MM.1S (cell line): Measurements from ENCODE around the gene NTM.

Experiments
- DNase-seq: peaks from one replicate; pipeline ENCODE4 v3.0.0-alpha.2; 2015
- H2AFZ ChIP-seq: fragments of 300-600 bp; sonication (generic); 2 replicates; pipeline ENCODE4 v1.6.0; 2016; ENCODE audit warnings: antibody characterized with exemption, low read length
- H3F3A ChIP-seq: fragments of 300-600 bp; sonication (generic); 2 replicates; pipeline ENCODE4 v1.6.1; 2016; ENCODE audit warnings: mild to moderate bottlenecking, antibody characterized with exemption, low read length, moderate library complexity, mixed read lengths; ENCODE audit not compliant: insufficient read depth
- H3K27ac ChIP-seq: fragments of 300-600 bp; sonication (generic); 2 replicates; pipeline ENCODE4 v1.5.1; 2016; ENCODE audit warnings: mild to moderate bottlenecking, low read length
- H3K27me3 ChIP-seq: fragments of 300-600 bp; sonication (generic); replicated peaks from 2 replicates; pipeline ENCODE4 v1.6.0; 2016; ENCODE audit warnings: low read length; ENCODE audit not compliant: insufficient read depth
- H3K36me3 ChIP-seq: fragments of 300-600 bp; sonication (generic); replicated peaks from 2 replicates; pipeline ENCODE4 v1.6.1; 2016; ENCODE audit warnings: mild to moderate bottlenecking, low read length, mixed read lengths; ENCODE audit not compliant: insufficient read depth
- H3K4me1 ChIP-seq: fragments of 300-600 bp; sonication (generic); 2 replicates; pipeline ENCODE4 v1.6.1; 2016; ENCODE audit warnings: low read length, mixed read lengths
- H3K4me2 ChIP-seq: fragments of 300-600 bp; sonication (generic); 2 replicates; pipeline ENCODE4 v1.6.0; 2016; ENCODE audit warnings: low read depth, low read length
- H3K4me3 ChIP-seq: fragments of 300-600 bp; sonication (generic); 2 replicates; pipeline ENCODE4 v1.5.1; 2016; ENCODE audit warnings: low read length, mixed read lengths
- H3K79me2 ChIP-seq: fragments of 300-600 bp; sonication (generic); 2 replicates; pipeline ENCODE4 v1.6.1; 2016; ENCODE audit warnings: mixed run types, low read length, mixed read lengths
- H3K9ac ChIP-seq: fragments of 300-600 bp; sonication (generic); 2 replicates; pipeline ENCODE4 v1.6.1; 2016; ENCODE audit warnings: low read length, mixed read lengths
- H3K9me2 ChIP-seq: fragments of 300-600 bp; sonication (generic); replicated peaks from 2 replicates; pipeline ENCODE4 v1.6.1; 2016; ENCODE audit warnings: mild to moderate bottlenecking, low read length, mixed read lengths; ENCODE audit not compliant: insufficient read depth
- H3K9me3 ChIP-seq: fragments of 300-600 bp; sonication (generic); replicated peaks from 2 replicates; pipeline ENCODE4 v1.6.1; 2016; ENCODE audit warnings: mild to moderate bottlenecking, low read length, mixed read lengths; ENCODE audit not compliant: insufficient read depth
- H4K20me1 ChIP-seq: fragments of 300-600 bp; sonication (generic); 2 replicates; pipeline ENCODE4 v1.6.1; 2016; ENCODE audit warnings: mild to moderate bottlenecking, low read length, moderate library complexity, mixed read lengths; ENCODE audit not compliant: insufficient read depth
- EZH2 ChIP-seq: fragments of 300-600 bp; sonication (generic); optimal IDR thresholded peaks from 2 replicates; pipeline ENCODE3; 2017; ENCODE audit warnings: low read depth, mild to moderate bottlenecking, antibody characterized with exemption, low read length, mixed read lengths
- EZH2phosphoT487 ChIP-seq: fragments of 300-600 bp; sonication (generic); IDR thresholded peaks from 2 replicates; pipeline ENCODE4 v1.6.1; 2018; ENCODE audit warnings: antibody characterized with exemption, low read length
- TF ChIP-seq, protein P1 (sequence below): fragments of 300-600 bp; sonication (generic); IDR thresholded peaks from 2 replicates; pipeline ENCODE4 v1.5.1; 2016; ENCODE audit warnings: antibody characterized with exemption, low read length, mixed read lengths

Gene NTM

GRCh38 chr11:132142554-132142953, 772.1 kb downstream of the NTM start:
- no peak overlapping the region for H3K27ac ChIP-seq
- H3K4me2 ChIP-seq = no peak overlapping the region
- no peak overlapping the region for H3K4me3 ChIP-seq
- no peak for DNase-seq
- no peaks in the 10 kb centered on the region for H3K36me3 ChIP-seq
- no peaks in the 10 kb centered on the region for H3K27me3 ChIP-seq
- no peak overlapping the region for H2AFZ ChIP-seq
- no peaks in the 10 kb centered on the region for H3K9me3 ChIP-seq
- no peak overlapping the region for H3K9ac ChIP-seq
- no peaks in the 10 kb centered on the region for H3F3A ChIP-seq
- H3K9me2 ChIP-seq = no peaks in the 10 kb centered on the region
- no peaks in the 10 kb centered on the region for H4K20me1 ChIP-seq
- no peaks in the 10 kb centered on the region for H3K4me1 ChIP-seq
- TF ChIP-seq EZH2phosphoT487 (no peak), EZH2 (no peak)
- TF ChIP-seq, protein P1, sequence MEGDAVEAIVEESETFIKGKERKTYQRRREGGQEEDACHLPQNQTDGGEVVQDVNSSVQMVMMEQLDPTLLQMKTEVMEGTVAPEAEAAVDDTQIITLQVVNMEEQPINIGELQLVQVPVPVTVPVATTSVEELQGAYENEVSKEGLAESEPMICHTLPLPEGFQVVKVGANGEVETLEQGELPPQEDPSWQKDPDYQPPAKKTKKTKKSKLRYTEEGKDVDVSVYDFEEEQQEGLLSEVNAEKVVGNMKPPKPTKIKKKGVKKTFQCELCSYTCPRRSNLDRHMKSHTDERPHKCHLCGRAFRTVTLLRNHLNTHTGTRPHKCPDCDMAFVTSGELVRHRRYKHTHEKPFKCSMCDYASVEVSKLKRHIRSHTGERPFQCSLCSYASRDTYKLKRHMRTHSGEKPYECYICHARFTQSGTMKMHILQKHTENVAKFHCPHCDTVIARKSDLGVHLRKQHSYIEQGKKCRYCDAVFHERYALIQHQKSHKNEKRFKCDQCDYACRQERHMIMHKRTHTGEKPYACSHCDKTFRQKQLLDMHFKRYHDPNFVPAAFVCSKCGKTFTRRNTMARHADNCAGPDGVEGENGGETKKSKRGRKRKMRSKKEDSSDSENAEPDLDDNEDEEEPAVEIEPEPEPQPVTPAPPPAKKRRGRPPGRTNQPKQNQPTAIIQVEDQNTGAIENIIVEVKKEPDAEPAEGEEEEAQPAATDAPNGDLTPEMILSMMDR = no peak
- H3K79me2 ChIP-seq = no peaks in the 10 kb centered on the region

DNA sequence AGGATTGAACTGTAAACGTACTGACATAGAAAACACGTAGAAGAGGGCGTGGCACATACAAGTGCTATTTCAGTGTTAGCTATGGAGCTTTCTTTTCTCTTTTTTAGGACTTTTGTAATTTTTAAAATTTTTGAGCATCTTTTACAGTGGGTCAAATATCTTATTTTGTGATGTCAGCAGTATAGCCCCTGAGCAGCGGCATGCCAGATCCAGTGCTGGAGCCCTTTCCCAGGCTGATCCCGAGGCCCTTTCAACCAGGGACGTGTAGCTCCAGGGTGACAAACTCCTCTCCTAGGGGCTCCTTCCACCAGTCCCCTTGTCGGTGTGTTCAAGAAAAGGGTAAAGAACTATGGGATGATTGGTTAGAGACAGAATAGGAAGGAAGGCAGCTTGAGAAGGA, 777.0 kb downstream of the NTM start:
- Histone ChIP-seq H3K4me1 (no peaks in the 10 kb centered on the region), H3K27ac (no peak overlapping the region), H4K20me1 (no peaks in the 10 kb centered on the region), H3K9me2 (no peaks in the 10 kb centered on the region), H3K4me2 (no peak overlapping the region), H3K4me3 (no peak overlapping the region), H3K27me3 (no peaks in the 10 kb centered on the region), H3K9ac (no peak overlapping the region), H3F3A (no peaks in the 10 kb centered on the region), H3K9me3 (no peaks in the 10 kb centered on the region), H3K36me3 (no peaks in the 10 kb centered on the region), H2AFZ (no peak overlapping the region), H3K79me2 (no peaks in the 10 kb centered on the region)
- TF ChIP-seq, protein P1 = no peak
- no peak for DNase-seq

- no peak for DNase-seq
- no peaks in the 10 kb centered on the region for H3K79me2 ChIP-seq
These were observed 784.4 kb downstream of the NTM start for GRCh38 chr11:132154781-132155180.

More at GRCh38 chr11:132154781-132155180, 784.4 kb downstream of the NTM start:
- no peak overlapping the region for H2AFZ ChIP-seq
- H3F3A ChIP-seq = no peaks in the 10 kb centered on the region
- no peaks in the 10 kb centered on the region for H3K36me3 ChIP-seq
- no peak overlapping the region for H3K4me3 ChIP-seq
- H3K4me1 ChIP-seq = no peaks in the 10 kb centered on the region
- no peaks in the 10 kb centered on the region for H4K20me1 ChIP-seq
- H3K27ac ChIP-seq = no peak overlapping the region
- TF ChIP-seq EZH2 (no peak), EZH2phosphoT487 (no peak)
- TF ChIP-seq, protein P1 = no peak
- H3K4me2 ChIP-seq = no peak overlapping the region
- no peaks in the 10 kb centered on the region for H3K9me3 ChIP-seq
- H3K9me2 ChIP-seq = no peaks in the 10 kb centered on the region
- no peaks in the 10 kb centered on the region for H3K27me3 ChIP-seq
- no peak overlapping the region for H3K9ac ChIP-seq
